Stimulated activated CD8-positive, alpha-beta memory T cell treated with anti-CD3 and anti-CD28 coated beads, Interleukin-7, amount 100 ng/mL, for 4 hours (primary cell): ENCODE results near the gene SKIL.

Experiments
- DNase-seq, 2 donors: peaks; one replicate each; pipeline ENCODE4 v3.0.0-alpha.2; 2020; ENCODE audit warnings: low read depth in 2 of 2

Gene SKIL

DNA sequence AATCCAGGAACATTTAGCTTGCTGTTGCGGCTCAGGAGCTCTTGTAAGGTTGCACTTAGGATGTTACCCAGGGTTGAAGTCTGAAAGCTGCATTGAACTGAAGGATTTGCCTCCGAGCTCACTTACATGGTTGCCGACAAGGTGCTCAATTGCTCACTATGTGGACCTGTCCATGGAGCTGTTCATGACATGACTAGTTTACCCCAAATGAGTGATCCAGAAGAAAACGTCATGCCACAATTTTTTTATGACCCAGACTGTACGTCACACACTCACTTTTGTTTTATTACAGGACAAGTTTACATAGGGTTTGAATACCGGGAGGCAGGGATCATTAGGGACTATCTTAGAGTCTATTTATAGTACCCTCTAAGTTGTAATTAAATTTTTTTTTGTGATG lies 40.2 kb downstream of the SKIL start:
- no peak for DNase-seq

GRCh38 chr3:170405101-170405500 lies 47.6 kb downstream of the SKIL start:
- DNase-seq: no peak

DNA sequence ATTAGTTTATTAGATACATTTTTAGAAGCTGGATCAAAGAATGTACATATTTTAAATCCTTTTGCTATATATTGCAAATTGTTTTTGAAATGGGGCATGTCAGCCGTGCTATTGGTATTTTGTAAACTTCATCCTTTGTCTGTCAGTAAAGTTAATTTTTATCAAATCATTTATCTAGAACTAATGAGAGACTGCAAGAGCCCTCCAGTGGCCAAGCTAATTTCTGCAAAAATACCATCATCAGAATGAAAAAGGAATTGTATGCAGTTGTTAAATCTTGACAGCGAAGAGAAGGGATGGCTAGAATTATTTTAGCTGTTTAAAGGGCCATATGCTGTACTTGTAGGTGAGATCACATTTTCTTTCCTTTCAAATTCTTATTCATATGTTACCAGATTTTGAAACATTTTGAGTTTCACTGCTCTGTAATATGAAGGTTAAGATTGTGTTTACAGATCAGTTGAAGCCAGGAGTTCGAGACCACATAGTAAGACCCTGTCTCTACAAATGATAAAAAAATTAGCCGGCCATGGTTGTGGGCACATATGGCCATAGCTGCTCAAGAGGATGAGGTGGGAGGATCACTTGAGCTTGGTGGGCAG lies 53.0 kb downstream of the SKIL start:
- no peak for DNase-seq

- no peak for DNase-seq
Measured at GRCh38 chr3:170413291-170413690, 55.8 kb downstream of the SKIL start.

DNA sequence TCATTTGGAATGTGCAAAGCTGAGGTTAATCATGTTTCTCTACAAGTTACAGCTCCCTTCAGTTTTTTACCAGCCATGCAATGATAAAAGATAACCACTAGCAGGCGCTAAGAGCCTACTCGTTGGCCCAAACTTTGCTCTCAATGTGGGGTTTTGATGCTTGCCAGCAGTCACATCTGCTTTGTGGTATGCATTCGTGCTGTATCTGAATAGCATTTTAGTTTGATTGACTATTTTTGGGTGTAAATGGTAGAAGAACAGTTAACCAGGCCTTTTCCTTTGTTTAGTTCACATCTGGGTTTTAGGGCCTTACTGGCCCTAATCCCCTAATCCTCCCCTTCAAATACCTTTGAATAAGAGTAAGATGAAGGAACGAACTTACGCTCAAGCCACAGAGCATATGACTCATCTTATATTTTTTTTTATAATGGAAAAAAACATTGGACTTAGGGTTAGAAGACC lies 56.7 kb downstream of the SKIL start:
- DNase-seq: peak in 1 of 2 donors; percentile 13

DNA sequence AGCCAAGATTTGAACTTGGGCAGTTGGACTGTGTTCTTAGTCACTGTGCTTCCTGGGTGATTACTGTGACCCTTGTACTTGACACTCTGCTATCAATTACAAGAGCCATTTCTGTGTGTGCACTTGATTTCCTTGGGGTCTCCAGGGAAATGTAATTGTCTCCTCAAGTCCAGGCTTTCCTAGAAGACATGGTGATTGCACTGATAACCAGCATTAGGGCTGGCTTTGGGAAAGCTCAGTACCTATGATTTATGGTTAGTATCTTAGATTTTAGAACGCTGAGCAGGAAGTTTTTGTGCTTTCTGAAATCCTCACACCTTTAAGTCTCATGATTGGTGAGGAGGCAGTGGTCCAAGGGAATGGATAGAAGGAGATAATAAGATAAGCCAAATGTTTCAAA lies 59.6 kb downstream of the SKIL start:
- no peak for DNase-seq

- DNase-seq: no peak
Measured at GRCh38 chr3:170418422-170419398, 61.2 kb downstream of the SKIL start, which contains the start of gene CLDN11. Gene CLDN11, plus strand, starts transcription at chr3:170418868. Its CDS starts 199 bp downstream, at chr3:170419067.

GRCh38 chr3:170419557-170420087 lies 62.1 kb downstream of the SKIL start:
- DNase-seq: no peak

- DNase-seq: no peak
Measured at GRCh38 chr3:170420307-170420821, 62.8 kb downstream of the SKIL start.

DNA sequence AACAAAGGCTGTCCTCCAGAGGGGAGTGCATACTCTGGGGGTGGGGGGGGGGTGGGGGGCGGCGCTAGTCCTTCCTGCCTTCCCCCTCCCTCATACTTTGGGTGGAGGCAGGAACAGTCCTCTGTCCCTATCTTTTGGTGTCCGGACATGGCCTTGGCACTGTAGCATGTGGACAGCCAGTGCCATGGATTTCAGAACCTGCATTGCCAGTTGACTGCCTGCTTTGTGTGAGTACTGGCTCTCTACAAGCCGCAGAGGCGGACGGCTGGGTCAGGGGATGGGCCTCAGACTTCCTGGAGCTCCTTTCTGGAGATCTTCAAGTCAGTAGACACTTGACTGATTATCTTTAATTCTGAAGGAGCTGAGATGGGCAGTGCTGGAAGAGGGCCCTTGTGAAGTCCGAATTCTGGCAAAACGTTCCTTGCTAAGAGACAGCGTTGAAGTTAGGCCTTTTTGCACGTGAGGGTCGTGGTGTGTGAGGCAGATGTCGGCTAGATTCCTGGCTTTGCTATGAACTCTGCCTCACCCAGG lies 63.7 kb downstream of the SKIL start:
- DNase-seq: no peak

DNA sequence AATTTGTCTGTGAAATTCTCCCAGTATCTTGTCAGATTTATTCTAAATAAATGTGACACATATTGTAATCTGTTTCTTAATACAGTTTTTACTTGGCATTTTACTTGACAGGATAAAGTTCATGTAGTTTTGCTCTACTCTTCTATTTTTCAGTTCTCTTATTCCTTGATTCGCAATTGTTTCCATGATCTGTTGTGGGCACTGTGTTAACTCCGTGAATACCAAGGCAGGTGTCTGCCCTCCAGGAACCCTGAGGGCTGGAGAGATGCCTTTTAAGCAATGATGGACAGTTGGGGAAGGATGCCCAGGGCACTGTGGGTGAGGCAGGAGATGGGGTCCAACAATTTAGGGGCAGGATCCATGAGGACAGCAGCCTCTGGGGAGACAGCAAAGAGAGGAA lies 64.2 kb downstream of the SKIL start:
- no peak for DNase-seq

GRCh38 chr3:170423001-170423615 lies 65.6 kb downstream of the SKIL start:
- no peak for DNase-seq

GRCh38 chr3:170424879-170425278 lies 67.4 kb downstream of the SKIL start:
- no peak for DNase-seq

DNA sequence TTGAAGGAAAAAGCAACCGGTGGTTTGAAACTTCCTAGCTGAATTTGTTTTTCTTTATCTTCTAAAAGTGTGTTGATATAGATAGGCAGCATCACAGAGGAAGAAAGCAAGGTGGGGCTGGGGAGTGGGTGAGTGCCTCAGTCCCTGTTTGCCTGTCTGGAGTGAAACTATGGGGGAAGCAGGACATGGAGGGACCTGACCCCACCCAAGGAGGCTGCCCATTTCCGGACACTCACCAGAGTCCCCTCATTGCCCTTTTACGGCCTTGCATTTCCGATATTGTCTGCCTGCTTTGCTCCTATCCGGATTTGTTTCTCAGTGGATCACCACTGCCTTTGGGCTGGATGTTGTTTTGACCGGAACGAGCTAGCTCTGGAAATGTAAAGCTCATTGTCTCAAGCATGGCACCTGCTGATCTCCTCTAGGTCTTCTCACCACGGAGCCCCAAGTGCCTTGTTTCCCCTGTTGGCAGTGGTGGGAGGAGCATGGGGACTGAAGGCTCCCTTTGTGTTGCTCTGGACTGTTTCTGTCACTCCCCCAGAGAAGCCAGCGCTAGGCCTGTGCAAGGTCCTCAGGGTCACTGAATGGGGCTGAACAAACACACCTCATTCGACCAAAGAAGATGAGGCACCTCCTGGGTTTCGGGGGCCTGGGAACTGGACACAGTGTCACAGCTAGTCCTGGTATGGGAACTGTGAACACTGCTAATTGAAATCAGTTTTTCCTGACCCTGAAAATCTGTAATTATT lies 68.2 kb downstream of the SKIL start:
- DNase-seq: no peak

GRCh38 chr3:170426240-170426797 lies 68.8 kb downstream of the SKIL start:
- no peak for DNase-seq

- no peak for DNase-seq
Measured at GRCh38 chr3:170428095-170428494, 70.6 kb downstream of the SKIL start.

GRCh38 chr3:170429050-170429449 lies 71.5 kb downstream of the SKIL start:
- DNase-seq: no peak

- no peak for DNase-seq
Measured at GRCh38 chr3:170431054-170431453, 73.5 kb downstream of the SKIL start.

GRCh38 chr3:170432416-170432815 lies 74.9 kb downstream of the SKIL start:
- DNase-seq: no peak

DNA sequence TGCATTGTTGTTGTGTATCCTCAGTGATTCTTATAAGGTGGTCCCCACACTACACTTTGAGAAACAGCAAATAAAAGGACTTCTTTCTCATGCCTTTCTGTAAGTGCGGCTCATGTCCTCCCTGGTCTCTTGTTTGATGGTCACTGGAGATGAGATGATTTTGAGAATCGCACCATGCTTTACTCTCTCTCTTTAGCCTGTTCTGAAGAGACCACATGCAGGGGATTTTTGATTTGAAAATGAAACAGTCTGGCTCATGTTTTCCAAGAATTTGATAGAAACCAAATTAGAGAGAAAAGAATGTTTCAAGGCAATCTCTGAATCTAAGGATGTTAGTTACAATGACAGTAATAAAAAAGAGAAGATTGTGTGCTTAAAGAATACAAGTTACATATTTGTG lies 79.2 kb downstream of the SKIL start:
- no peak for DNase-seq

GRCh38 chr3:170437176-170437575 lies 79.7 kb downstream of the SKIL start:
- DNase-seq: no peak
